ENCODE results near the gene WDSUB1.

- TF ChIP-seq POLR2AphosphoS5 (IDR thresholded peaks at IDR 0.05; ENCODE audit: low read depth, low read length) = no peak
- TF ChIP-seq TAF1 (IDR thresholded peaks at IDR 0.05; ENCODE audit: low read depth, low read length) = no peak
- TF ChIP-seq POLR2A (IDR thresholded peaks at IDR 0.05; ENCODE audit: low read depth, low read length) = no peak
- no peak for TF ChIP-seq POU2F2 (IDR thresholded peaks at IDR 0.05; ENCODE audit: low read depth, low read length)
Measured at GRCh38 chr2:159228081-159228581, 58.4 kb downstream of the WDSUB1 start.
